HG03575 (cell line): ENCODE data around the gene SDCCAG8.

ENCODE experiments used
- ATAC-seq: cut with Tn5 transposase; IDR thresholded peaks from one replicate; pipeline ENCODE4 v1.9.1; 2021; ENCODE audit not compliant: unreplicated experiment, insufficient number of reproducible peaks, low FRiP score; ENCODE audit errors: extremely low read depth

SDCCAG8 gene

DNA sequence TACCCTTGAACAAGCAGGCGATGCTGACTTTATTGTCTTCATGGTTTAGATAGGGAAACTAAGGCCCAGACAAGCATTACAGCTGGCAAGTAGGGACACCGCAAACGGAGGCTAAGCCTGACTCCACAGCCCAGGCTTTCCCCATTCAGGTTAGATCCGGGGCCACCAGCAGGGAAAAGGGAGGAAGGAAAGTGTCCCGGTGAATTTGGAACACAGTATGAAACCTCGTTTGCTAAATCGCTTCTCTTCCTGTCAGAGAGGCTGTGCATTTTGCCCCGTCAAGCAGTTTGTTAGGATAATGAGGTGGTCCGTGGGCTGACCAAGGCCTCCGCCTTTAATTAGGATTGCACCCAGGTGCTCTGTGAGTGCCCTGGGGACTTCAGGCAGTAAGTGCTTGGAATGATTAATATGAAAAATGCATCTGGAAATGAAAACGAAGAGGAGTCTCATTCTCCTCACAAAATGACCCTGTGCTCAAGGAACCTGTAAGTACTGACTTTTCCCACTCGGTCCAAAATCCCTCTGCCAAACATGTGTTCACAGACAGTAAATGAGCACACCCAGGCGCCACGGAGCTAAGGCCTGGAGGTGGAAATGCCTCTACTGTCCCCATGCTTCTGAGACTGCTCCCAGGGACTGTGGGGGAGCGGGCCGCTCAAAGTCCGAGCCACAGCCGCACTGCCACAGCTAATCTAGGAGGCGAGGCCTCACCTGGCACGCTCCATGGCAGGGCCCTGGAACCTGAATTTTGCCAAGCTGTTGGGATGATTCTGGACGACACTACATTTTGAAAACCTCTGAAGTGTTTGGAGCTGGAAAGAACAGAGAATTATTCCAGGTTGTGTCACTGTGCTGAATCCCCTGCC lies 234.1 kb downstream of the SDCCAG8 start:
- no peak for ATAC-seq

DNA sequence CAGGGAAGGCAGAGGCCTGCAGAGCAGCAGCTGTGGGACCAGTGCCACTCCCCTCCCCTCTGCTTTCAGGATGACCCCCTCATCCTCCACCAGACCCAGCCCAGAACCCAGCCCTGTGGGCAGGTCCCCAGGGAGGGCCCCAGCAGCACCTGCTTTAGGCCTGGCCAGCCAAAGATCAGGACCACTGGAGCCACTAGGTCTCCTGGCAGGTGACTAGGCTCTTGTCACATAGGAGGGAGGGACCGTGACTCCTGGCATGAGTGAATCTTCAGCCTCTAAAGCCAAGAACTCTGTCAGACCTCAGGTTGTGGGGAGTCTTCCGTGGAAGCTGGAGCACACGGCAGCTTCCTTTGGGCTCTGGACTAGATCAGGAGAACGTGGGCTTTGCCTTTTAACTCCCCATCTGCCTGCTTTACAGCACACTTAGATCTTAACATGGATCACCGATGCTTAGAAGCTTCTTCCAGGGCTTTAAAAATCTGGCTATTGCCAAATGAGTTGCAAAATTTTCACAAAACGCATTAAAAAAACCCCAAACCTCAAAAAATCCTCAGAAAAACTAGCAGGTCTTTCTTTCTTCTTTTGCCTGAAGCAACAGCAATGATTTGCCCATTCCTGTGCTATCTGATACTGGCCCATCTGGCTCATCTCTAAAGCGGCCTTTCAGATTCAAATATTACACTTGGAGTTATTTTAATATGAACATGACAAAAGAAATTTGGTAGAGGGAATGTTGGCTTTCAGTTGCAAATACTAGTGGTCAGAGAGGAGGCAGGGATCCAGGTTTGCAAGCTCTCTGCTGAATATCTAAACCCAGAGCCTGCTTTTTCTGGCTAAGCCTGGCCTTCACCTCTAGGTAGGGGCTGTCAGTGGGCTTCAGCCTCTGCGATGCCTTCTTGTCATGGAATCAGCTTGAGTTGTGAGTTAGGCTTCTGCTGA lies 235.2 kb downstream of the SDCCAG8 start:
- no peak for ATAC-seq

DNA sequence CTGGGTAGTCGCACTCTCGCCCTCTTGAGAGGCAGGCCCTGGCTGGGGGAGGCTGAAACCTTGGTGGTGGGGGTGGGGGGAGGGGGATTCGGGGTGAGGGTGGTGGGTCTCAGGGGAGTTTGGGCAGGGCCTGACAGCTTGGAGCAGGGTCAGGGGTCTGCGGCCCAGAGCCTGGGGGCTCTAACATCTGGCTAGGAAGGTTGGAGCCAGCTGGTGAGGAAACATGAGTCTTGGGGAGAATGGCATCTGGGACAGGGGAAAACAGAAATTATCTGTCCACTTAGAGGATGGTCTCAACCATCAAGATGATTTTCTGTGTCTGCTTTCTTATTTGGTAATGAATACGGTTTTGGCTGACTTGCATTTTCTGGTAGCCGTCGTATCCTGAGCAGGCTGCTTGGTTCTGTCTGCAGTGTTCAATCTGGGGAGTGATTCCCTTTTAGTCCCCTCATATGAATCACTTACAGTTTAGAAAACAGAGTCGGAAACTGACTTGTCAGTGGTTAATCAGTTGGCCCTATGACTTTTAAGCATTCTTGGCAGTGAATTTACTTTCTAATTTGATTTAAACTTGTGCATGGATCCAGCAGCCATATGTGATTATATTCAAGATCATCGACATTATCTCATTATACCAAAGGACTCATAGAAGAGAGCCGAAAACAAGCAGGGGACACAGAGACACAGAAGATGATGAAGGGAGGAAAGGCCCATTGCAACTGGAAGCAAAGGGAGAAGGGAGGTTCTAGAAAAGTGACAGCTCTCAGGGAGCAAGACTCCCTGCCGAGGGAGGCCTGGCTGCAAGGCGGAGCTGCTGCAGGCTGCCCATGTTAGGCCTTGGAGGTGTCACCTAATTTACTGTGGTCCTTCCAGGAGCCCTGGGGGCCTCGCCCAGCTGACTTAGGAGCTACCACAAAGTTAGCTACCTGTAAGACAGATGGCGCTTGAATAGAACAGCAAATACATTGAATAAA lies 237.6 kb downstream of the SDCCAG8 start:
- ATAC-seq, result no peak

DNA sequence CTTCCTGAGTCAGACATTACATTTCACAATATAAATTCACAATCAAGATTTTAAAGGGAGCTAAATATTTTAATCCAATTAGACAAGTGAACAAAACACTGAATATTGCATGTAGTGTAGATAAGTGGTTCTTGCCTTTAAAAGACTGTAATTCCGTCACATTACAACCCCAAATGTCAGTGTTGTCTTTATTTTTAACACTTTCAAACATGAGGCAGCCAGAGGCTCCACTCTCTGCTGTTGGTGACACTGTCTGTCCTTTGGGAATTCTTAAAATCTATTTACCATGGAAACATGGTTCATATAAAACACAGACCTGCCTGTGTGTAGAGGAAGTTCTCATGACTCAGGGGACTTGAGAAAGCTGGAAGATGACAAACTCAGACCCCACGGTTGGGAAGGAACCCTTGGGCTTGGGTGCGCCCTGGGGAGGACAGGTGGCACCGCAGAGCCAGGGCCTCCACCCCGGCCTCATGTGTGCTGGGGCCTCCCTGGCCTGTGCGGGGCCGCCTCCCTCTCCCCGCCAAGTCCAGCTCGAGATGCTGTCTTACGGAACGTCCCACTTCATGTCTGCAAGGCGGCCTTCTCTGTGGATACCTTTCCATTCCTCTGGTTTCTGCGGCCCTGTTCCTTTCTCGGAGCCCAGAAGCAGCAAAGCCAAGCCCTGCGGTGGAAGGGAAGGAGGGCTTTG lies 239.0 kb downstream of the SDCCAG8 start:
- no peak for ATAC-seq

DNA sequence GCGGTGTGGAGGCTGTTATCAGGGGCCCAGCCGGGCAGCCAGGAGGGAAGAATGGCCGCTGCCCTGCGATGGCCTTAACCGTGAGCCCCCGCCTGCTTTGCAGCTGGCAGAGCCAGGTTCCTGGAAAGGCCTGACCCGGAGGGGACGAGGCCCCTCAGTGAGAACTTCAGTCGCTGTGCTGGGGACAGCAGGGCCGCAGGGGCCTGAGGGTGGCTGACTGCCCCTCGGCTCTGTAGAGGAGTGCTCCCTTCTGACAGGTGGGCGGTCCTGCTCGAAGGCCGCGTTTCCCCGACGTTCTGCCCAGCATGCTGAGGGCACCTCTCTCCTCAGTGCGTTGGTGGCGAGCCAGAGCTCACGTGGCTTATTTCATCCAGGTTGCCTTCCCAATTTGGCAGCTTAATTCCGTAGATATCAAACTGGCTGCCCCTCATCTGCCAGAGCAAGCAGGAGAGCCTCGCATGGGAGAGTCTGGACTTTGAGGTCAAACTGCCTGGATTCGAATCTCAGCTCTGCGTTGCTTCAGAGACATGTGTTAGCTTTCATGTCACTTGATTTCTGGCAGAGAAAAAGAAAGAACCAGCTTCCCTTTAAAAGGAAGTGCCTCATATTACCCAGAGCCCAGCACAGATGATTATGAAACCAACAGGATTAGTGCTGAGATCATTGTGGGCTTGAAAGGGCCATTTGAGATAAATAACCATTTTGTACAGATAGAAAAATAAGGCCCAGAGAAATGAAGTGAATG lies 239.8 kb downstream of the SDCCAG8 start:
- ATAC-seq, result no peak

DNA sequence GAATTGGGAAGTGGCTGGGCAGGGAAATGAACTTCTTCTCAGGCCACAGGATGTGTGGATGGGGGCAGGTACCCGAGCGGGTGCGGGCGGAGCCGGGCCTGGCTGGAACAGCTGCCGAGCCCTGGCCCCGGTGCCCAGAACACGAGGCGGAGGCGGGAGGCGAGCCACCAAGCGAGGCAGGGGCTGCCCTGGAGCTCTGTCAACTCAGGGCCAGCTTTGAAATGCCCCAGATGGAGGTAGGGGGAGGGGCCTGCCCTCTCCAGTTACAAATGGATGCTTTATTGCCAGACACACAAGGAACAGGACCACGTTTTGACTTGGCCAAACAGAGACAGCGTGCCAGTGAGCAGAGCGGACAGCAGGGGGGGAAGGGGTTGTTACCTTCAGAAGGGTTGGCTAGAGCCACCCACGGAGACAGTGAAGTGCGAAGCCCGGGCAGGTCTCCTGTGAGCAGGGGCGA lies 240.4 kb downstream of the SDCCAG8 start:
- no peak for ATAC-seq

DNA sequence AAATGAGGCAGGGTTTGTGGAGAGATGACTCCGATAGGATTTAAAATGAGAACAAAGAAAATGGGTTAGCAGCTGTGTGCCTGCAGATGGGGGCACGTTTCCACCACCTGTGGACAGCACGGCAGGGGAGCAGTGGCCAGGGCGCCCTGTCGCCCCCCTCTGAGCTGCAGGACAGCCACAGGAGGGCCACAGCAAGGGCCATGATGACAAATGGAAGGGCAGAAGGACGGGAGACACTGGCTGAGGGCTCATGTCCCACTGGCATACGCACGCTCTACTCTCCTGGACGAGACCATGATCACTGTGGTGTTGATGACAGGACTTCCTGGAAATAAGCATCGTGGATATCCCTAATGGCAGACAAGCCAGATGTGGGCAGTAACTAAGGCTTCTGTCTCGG lies 241.0 kb downstream of the SDCCAG8 start:
- no peak for ATAC-seq

DNA sequence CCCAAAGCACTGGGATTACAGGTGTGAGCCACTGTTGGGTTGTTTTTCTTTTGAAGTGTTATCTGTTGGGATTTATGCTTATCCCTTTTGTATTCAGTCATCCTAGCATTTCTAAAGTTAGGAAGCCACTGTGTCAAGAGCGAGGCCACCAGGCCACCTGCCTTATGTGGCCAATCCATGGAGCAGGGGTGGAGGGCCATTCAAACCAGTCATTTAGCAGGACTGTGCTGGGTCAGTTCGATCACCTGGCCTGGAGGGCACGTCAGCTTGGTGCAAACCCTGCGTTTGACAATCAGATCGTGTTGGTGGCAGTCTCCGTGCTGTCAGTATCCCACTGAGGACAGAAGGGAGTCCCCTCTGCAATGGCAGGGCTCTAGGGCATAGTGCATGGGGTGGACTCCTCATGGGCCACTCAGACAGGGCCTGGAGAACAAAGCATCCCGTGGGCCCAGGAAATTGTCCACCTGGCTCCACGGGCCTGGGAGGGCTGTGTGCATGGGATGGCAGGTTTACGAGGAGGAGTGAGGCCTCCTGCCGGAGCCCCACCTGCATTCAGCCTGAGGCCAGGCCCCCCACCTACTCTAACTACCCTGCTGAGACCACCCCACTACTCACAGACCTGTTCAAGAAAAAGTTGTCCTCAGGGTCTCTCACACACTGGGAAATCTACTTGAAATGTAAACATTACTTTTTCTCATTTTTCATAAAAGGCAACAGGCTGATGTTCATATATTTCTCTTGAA lies 242.3 kb downstream of the SDCCAG8 start:
- ATAC-seq, result no peak

DNA sequence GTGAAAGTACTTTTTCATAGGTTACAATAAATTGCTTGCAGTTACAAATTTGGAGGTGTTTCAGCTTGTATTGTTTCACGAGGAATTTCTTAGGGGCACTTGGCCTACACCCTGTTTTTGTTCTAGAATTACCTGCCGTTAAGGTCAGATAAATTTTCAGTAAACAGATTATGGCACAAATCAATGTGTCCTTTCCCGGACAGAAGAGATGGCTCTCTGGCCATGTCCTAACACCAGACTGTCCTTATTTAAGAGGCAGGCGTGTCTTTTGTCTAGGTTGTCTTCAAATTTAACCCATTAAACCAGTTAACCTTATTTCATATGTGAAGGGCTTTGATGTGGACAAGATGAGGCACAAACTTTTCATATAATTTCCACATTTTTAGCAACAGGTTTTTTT lies 243.4 kb downstream of the SDCCAG8 start:
- ATAC-seq, result no peak

DNA sequence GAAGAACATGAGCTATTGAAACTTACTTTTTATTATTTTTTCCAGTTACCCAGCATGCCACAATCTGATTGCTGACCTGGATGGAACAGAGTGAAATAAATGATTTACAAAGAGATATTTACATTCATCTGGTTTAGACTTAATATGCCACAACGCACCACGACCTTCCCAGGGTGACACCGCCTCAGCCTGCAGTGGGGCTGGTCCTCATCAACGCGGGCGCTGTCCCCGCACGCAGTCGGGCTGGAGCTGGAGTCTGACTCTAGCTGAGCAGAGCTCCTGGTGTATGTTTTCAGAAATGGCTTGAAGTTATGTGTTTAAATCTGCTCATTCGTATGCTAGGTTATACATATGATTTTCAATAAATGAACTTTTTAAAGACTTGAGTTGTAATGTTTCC lies 243.9 kb downstream of the SDCCAG8 start:
- ATAC-seq, result no peak

DNA sequence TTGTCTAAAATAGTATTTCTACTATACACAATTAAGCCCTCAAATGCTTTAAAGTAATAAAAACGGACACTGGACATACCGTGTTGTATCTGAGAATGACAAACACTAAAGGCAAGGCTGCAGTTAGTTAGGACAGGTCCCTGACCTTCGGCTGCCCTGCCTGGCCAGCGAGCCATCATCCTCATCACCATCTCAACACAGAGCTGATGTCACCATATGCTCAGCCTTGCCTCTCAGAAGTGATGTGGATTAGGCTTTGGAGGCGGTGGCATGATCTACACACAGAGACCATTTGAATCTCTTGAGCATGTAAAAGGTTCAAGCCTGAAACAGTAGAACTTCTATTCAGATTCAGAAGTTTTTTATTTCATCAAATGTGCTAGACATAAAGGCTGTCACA lies 244.7 kb downstream of the SDCCAG8 start:
- ATAC-seq, result no peak

DNA sequence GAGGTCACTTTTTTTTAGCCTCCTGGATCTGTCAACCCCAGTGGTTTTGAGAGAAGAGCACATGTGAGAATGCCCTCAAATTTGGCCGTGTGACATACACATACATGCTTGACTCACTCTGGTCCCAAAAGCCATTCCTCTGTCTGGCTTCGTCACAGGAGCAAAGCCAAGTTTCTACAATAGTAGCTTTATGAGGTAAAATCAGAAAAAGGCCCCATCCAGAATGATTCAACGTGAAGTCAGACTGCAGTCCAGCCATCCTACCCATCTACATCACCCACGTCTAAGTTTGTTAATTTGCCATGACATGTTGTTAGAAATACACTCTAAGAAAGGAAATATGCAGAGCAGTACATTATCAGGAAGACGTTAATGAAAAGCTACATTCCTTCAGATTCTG lies 245.2 kb downstream of the SDCCAG8 start:
- ATAC-seq, result no peak

DNA sequence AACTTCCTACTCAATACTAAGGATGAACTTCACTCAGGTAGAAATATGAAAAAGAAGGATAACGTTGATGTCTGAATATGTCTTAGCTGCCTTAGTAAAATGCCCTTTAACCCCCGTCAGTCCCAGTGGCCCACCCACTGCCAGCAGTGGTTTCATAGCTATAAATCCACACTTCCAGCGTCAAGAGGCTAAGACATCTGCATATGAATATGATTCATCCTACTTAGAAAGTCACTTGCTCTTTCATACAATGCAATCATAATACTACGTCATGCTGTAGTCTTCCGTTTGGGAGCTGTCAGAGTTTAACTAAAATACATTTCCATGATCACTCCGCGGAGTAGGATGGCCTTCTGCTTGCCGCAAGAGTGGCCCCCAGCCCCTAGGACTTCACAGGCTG lies 247.3 kb downstream of the SDCCAG8 start:
- ATAC-seq, result no peak

DNA sequence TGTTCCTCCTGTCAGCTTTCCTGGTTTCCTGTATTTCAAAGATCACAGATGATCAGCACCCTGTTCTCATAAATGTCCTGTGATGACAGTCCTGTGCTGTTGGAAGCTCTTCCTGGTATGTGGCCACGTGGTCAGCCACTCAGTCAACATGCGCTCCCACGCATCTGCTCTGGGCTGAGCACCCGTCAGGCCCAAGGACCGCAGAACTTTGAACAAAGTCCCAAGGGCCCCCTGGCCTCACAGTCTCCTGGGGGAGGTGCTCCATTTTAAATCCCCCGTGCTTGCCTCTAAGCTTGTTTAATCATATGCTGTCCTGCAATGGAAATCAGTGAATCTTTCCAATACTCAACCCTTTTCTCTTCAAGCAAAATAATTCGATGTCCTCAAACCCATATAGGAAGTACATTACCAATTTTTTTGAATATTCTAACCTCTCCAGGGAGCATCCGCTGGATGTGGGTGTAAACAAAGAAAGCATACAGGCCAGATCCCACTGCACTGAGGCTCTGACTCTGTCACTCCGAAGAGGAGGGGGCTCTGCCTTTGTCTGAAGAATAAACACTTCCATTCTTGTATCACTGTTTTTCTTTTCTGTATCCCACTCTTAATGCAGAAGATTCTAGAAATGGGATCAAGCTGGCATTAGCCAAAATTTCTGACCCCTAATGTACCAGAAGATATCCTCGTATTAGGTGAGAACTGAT lies 250.3 kb downstream of the SDCCAG8 start:
- ATAC-seq, result no peak

DNA sequence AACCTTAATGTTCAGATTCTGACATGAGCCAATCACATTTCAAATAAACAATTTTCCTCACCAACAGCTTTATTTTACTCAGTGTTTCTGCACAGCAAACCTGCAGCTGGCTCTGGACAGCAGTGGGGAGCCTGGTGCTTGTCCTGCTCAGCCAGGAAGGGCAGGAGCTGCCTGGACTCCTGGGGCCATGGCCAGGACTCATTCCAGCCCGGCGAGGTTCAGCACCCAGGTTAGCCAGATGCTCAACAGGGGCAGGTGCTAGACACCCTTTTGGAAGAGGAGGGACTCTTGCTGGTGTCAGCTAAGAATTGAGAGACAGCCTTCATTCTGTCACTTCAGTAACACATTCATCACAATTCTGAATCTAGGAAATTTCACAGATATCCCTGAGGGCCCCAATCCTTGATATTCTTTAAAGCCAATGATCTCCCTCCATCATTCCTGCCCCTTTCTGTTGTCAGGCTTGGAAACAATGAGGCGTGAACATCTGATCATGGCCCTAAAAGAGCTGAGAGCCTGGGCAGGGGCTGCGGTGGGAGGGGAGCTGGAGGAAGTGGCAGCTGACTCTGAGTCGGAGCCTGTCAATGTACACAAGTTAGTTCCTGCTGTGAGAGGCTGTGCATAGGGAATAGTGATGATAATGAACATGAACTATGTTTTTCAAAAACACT lies 251.3 kb downstream of the SDCCAG8 start:
- ATAC-seq, result no peak
